ENCODE data around the gene PDCD6IP.
"Not testable (repeated sequence)": the region's sequence is repeated elsewhere in the genome, so short reads cannot be mapped to it uniquely, and the experiment has no call there.

Gene PDCD6IP

GRCh38 chr3:33792167-33792892, 6.1 kb upstream of the PDCD6IP start:
- no peak for DNase-seq (ENCODE audit: low spot score)

GRCh38 chr3:33795131-33795530, 3.3 kb upstream of the PDCD6IP start:
- no peak for DNase-seq (ENCODE audit: low spot score)

- no peak for DNase-seq (ENCODE audit: low spot score)
Measured at GRCh38 chr3:33795856-33796536, 2.4 kb upstream of the PDCD6IP start.

- no peak for DNase-seq (ENCODE audit: low spot score)
Measured at GRCh38 chr3:33798113-33798417, 365 bp upstream of the PDCD6IP start.

DNA sequence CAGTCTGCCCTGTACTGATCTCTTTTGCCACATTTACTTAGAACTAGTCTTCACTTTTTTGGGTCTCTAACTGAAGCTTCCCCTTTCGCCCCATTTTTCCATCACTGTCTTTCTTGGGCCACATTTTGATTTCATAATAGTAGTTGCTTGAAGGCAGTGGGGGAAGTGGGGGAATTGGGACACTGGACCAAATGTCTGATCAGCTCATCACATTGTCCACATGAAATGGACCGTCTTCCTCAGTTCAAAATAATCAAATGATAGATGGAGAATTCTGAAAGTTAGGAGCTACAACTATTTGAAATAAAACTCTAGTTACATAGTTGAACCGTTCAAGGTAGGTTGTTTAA, 747 bp downstream of the PDCD6IP start:
- no peak for DNase-seq (ENCODE audit: low spot score)

DNA sequence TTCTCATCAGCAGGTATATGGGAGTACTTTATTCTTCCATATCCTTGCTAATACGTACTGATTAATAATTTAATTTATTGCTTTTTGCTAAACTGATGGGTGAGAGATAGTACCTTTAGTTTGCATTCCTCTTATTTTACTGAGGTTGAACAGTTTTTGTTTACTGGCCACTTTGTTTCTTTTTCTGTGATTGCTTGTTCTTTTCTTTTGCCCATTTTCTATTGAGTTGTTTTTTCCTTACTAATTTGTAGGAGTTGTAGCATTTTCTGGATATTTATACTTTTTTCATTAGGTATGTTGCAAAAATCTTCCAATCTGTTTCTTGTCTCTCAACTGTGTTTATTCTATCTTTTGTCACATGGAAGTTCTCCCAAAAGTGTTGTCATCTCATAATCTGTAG, 4.8 kb downstream of the PDCD6IP start:
- DNase-seq (ENCODE audit: low spot score), result no peak

- no peak for DNase-seq (ENCODE audit: low spot score)
Measured at GRCh38 chr3:33803894-33804526, 5.6 kb downstream of the PDCD6IP start.

GRCh38 chr3:33807191-33807590, 8.8 kb downstream of the PDCD6IP start:
- DNase-seq (ENCODE audit: low spot score), result no peak

DNA sequence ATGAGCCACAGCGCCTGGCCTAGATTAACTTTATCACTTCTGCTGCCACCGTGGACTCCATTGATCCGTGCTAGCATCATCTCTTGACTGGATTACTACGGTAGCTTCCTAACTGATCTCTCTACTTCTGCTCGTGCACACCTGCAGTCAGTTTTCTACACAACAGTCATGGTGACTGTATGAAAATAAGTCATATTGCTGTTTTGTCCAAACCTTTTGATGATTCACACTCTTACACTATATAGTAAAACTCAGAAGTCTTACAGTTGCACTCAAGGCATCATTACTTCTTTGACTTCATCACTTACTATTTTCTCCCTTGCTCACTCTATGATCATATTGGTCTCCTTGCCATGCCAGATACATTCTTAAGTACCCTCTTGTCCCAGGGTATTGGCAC, 10.1 kb downstream of the PDCD6IP start:
- DNase-seq (ENCODE audit: low spot score), result no peak

- no peak for DNase-seq (ENCODE audit: low spot score)
Measured at GRCh38 chr3:33810545-33810944, 12.1 kb downstream of the PDCD6IP start.

GRCh38 chr3:33821989-33822388, 23.6 kb downstream of the PDCD6IP start:
- DNase-seq (ENCODE audit: low spot score), result no peak

- DNase-seq (ENCODE audit: low spot score), result no peak
Measured at GRCh38 chr3:33823821-33824220, 25.4 kb downstream of the PDCD6IP start.

- DNase-seq (ENCODE audit: low spot score), result no peak
Measured at GRCh38 chr3:33825111-33825510, 26.7 kb downstream of the PDCD6IP start.

DNA sequence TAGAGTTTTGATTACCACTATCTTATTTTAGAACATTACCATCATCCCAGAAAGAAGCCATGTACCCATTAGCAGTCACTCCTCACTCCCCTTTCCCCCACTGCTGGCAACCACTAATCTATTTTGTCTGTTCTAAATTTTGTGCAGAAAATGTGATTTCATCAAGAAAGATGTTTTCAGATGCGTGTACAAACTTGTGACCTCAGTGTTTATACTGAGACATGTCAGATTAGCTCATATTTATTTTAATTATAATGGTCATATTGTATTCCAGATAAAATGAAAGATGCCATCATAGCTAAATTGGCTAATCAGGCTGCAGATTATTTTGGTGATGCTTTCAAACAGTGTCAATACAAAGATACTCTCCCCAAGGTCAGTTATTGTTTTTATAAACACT, 27.8 kb downstream of the PDCD6IP start:
- DNase-seq (ENCODE audit: low spot score), result no peak

DNA sequence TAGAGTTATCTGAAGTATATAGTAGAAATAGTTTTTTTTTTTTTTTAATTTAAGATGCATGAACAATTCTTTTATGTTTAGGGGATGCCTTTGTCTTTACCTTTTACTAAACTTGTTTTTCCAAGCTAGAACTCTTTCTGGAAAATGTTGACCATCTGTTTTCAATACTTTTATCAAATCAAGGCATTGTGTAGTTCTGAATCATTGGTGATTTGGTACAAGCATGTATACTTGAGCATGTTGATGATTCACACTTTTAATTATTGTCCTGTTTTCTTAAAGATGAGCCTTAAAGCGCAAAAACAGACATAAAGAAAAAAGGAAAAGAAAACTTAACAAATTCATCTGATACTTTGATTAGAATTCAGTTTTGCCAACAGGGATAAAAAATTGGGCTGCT, 28.3 kb downstream of the PDCD6IP start:
- DNase-seq (ENCODE audit: low spot score), result no peak

DNA sequence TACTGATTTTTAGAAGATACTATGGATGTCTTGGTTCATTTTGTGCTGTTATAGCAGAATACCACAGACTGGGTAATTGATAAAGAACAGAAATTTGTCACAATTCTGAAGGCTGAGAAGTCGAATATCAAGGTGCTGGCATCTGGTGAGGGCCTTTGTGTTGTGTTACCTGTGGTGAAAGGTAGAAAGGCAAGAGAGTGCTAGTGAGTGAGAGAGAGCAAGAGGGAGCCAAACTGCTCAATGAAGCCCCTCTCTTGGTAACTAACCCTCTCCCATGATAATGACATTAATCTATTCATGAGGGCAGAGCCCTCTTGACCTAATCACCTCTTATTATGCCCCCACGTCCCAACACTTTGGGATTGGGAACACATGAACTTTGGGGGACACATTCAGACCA, 31.3 kb downstream of the PDCD6IP start:
- DNase-seq (ENCODE audit: low spot score), result no peak

GRCh38 chr3:33831053-33831452, 32.6 kb downstream of the PDCD6IP start:
- DNase-seq (ENCODE audit: low spot score), result no peak

DNA sequence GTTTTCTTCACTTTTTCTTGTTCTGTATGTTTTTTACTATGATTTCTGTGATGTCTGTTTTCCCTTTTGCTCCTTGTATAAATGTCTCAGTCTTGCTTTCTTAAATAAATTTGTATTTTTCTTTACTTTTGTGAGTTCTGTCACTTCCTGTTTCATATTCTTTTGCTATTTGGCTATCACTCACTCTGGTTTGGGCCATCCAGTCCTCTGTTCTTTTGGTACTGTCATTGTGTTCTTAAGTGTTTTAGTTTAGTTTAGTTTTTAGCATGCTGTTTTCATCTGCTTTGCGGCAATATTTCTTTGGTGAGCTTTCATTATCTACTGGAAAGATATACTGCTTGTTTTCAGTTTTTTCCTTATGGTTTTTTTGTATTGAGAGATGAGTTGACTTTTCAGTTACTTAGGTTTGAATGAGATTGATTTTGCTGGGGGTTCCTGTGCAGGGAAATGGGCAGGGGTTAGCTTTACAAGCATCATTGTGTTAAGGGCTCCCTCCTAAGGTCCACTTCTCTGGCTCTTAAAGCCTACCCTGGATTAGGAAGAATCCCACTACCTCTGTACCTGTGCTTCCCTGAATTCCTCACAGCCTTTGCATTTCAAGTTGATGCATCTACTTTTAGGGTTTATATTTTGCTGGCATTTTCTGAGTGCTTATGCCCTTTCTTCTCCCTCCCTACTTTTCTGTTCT, 35.1 kb downstream of the PDCD6IP start:
- DNase-seq (ENCODE audit: low spot score), result no peak

DNA sequence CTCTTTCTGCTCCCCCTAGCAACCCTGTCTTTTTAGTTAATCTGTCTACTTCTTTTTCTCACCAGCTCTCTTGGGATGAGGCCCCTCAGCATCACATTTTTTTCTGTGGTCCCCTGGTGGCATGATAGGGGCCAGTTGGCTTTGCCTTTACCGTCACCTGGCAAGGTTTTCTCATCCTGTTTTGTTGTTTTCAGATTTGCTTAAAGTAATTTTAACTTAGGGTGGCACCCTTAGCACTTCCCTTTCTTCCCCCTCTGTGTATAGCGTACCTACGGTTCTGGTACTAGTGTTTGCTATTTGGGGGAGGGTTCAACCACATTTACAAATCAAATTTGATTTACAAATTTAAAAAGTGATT, 35.6 kb downstream of the PDCD6IP start:
- DNase-seq (ENCODE audit: low spot score), result no peak

- not testable (repeated sequence) for DNase-seq (ENCODE audit: low spot score)
Measured at GRCh38 chr3:33837182-33837581, 38.8 kb downstream of the PDCD6IP start.

DNA sequence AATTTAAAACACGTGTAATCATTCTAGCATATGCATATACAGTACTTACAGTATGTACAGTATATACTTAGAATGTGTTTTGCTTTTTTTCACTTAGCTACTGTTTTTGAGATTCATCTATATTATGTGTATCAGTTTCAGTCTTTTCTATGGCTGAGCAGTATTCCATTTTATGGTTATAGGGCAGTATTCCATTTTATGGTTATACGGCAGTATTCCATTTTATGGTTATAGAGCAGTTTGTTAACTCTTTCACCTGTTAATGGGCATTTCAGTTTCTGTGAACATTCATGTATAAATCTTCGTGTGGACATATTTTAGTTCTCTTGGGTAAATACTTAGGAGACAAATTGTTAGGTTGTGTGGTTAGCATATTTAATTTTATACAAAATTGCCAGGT, 40.9 kb downstream of the PDCD6IP start:
- no peak for DNase-seq (ENCODE audit: low spot score)

- DNase-seq (ENCODE audit: low spot score), result no peak
Measured at GRCh38 chr3:33840179-33840578, 41.7 kb downstream of the PDCD6IP start.
